ENCODE results near the gene POT1. TPM values are rescaled to one million over a fixed set of nuclear protein-coding genes. Genes with fewer than 3 reads are reported as not detected.
A peak's percentile ranks its signal among the peaks of the same experiment; 100 is the strongest.

The POT1 gene
- total and polyA plus RNA-seq, 2 of the 4 experiments (the other 2 are of a cell fraction): 12.7 to 28.5 TPM

GRCh38 chr7:124777268-124777667, 152.4 kb downstream of the POT1 start:
- Histone ChIP-seq H3K79me1 (ENCODE audit: low read depth in 1 of 2, low read length in 2 of 2) (no peaks in the 10 kb centered on the region), H4K5ac (ENCODE audit: low read depth, low read length) (no peak overlapping the region), H2AK5ac (ENCODE audit: low read depth, low read length) (no peak overlapping the region), H3K9ac (ENCODE audit: low read depth, low read length) (no peak overlapping the region; the same call in 1 of the 2 replicates), H2BK120ac (ENCODE audit: low read depth, low read length) (no peak overlapping the region), H2AK9ac (replicated peaks; ENCODE audit: low read depth, low read length, poor library complexity) (no peak overlapping the region), H2BK5ac (ENCODE audit: low read depth, low read length, poor library complexity, severe bottlenecking) (no peak overlapping the region), H4K8ac (ENCODE audit: low read depth in 2 of 2, low read length in 2 of 2) (no peak overlapping the region), H3K18ac (ENCODE audit: low read depth, low read length) (no peak overlapping the region), H2BK15ac (ENCODE audit: low read depth, low read length) (no peak overlapping the region), H3K4me2 (ENCODE audit: low read depth, low read length) (no peak overlapping the region), H2BK20ac (ENCODE audit: low read depth, low read length) (no peak overlapping the region), H3K9me3 (ENCODE audit: control insufficient read depth, insufficient read depth, low read length) (no peaks in the 10 kb centered on the region), H2AFZ (replicated peaks; ENCODE audit: low read length, poor library complexity) (no peak overlapping the region), H3K36me3 (ENCODE audit: control insufficient read depth, insufficient read depth, low read length) (no peaks in the 10 kb centered on the region), H3K14ac (replicated peaks; ENCODE audit: low read depth, low read length) (no peak overlapping the region), H3K56ac (ENCODE audit: extremely low read depth, insufficient read depth, low read length) (no peak overlapping the region), H4K91ac (ENCODE audit: insufficient read depth, low read depth, low read length) (no peak overlapping the region), H3K9me1 (ENCODE audit: insufficient read depth, low read length) (peaks cover 3% of the 10 kb centered on the region), H3K23ac (ENCODE audit: low read depth, low read length) (no peak overlapping the region), H4K20me1 (ENCODE audit: insufficient read depth, low read length) (no peaks in the 10 kb centered on the region), H3K4ac (ENCODE audit: low read depth, low read length) (no peak overlapping the region), H3K4me3 (ENCODE audit: insufficient read depth, low read depth, low read length) (no peak overlapping the region), H3K27ac (ENCODE audit: insufficient read depth, low read length) (no peak overlapping the region), H3K27me3 (ENCODE audit: control insufficient read depth, insufficient read depth, low read length) (no peaks in the 10 kb centered on the region), H3K4me1 (ENCODE audit: control insufficient read depth, insufficient read depth, low read length) (peaks cover 3% of the 10 kb centered on the region; the same call in 1 of the 2 replicates)
- intact Hi-C loops (cut with micrococcal nuclease) (no loop called here), dilution Hi-C loops (cut with HindIII; ENCODE audit: low sequenced_read_pairs, unreplicated experiment) (no loop called here), in situ Hi-C loops (cut with MboI; ENCODE audit: low sequenced_read_pairs) (no loop called here)
- ATAC-seq (ENCODE audit: low read depth): peak; percentile 74
- CTCF ChIA-PET: interaction anchor here (0.6 to 1.5 kb wide), 3 partner anchors 11 to 607 kb away, joined by 4 to 11 read pairs (median 4); partner anchors contain the start of gene GPR37
- no TSS peak for BruUV-seq (replicated peaks)
- no peak for DNase-seq
- no CpG with 5 or more reads among the region's 2 CpGs for WGBS, 2 experiments (ENCODE audit: extremely low coverage in 2 of 2, insufficient read length in 1 of 2)
- POLR2A ChIA-PET (ENCODE audit: unreplicated experiment): no interaction called here
- TF ChIP-seq SMC3 (IDR thresholded peaks at IDR 0.05; ENCODE audit: low read depth, low read length): no peak
- no peak for TF ChIP-seq MAFK (IDR thresholded peaks at IDR 0.05; ENCODE audit: low read depth, low read length)
- no peak for TF ChIP-seq CEBPB (IDR thresholded peaks at IDR 0.05; ENCODE audit: low read depth, low read length)
- TF ChIP-seq MXI1 (IDR thresholded peaks at IDR 0.05; ENCODE audit: borderline replicate concordance, low read depth, low read length): no peak

All from IMR-90 (cell line).